Measurements from ENCODE around the gene PARP11.

Gene PARP11, protein sequence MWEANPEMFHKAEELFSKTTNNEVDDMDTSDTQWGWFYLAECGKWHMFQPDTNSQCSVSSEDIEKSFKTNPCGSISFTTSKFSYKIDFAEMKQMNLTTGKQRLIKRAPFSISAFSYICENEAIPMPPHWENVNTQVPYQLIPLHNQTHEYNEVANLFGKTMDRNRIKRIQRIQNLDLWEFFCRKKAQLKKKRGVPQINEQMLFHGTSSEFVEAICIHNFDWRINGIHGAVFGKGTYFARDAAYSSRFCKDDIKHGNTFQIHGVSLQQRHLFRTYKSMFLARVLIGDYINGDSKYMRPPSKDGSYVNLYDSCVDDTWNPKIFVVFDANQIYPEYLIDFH

DNA sequence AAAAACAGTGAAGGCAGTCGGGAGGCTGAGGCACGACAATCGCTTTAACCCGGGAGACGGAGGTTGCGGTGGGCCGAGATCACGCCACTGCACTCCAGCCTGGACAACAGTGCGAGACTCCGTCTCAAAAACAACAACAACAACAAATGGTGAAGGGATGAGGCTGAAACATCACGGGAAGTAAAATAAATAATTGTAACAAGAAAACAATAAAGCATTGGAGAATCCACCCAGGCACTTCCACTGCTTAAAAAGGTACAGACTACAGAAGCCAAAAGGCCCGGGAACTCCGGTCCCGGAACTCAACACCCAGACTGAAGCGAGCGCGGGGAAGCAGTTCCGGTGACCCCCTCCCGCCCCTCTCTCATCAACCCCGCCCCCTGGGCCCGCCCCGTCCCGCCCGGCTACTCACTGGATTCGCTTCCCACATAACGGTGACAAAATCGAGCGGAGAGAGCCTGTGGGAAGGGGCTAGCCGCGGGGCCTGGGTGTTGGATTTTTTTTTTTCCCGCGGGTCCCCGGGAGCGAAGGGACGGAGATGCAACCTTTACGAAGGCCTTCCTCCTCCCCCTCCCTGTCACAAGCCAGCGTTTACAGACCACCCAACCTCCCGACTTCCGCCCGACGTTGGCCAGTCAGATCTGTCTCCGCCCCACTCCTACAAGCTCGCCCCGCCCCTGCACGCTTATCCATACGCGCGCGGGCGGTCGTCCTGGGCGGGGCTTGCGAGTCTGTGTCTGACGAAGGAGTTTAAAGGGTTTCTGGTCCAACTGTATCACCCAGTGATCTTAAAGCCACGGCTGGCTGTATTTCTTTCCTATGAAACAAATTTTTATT lies at the start of gene PARP11:
TSS of gene PARP11 (minus strand) at position 600 of the 837 bp plus-strand sequence. CDS start at position 430, 170 bp downstream.
- peak; percentile 99 for DNase-seq

DNA sequence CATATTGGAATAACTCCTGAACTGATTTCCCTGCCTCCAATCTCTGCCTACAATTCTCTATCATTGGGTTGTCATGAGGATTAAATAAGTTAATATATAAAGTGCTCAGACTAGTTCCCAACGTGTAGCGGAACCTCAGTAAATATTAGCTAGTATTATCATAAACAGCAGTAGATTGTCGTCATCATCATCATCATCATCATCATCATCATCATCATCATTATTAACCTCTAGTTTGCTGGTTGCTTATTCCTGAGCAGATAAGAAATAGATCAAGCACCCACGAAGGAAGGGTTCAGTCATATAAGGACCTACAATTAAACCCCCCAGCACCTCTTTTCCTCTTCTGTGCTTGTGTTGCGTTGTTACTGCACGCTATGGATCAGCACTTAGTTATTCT lies 48.8 kb upstream of the PARP11 start:
- DNase-seq: no peak

DNA sequence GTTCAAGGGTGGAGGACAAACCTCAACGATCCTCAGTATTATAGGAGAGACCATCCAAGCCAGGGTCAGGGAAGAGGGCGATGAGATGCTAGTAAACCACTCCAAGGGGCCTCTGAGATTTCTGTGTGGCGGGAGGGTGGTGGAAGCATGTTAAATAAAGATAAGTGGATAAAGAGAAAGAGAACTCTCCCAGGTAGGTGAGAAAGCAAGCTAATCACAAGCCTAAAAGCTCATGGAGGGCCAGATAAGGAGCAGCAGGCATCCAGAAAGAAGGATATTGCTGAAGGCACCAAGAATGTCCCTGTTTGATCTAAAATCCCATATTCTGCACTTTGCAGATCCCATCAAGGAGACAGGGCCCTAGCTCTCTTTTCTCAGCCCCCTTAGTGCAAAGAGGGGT lies 48.3 kb upstream of the PARP11 start:
- no peak for DNase-seq

DNA sequence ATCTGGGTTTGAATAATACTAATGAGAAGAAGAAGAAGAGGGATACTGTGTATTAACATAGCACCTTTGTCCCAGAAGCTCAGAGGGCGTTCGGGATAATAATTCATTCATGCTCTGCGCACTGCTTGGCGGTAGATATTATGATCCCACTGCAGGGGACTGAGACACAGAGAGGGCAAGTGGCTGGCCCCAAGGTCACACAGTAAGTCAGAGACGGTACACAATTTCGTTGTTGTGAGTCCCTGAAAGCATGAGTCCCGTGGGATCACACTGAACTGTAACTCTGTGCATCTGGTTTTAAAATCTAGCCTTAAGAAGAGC lies 47.9 kb upstream of the PARP11 start:
- DNase-seq: no peak

DNA sequence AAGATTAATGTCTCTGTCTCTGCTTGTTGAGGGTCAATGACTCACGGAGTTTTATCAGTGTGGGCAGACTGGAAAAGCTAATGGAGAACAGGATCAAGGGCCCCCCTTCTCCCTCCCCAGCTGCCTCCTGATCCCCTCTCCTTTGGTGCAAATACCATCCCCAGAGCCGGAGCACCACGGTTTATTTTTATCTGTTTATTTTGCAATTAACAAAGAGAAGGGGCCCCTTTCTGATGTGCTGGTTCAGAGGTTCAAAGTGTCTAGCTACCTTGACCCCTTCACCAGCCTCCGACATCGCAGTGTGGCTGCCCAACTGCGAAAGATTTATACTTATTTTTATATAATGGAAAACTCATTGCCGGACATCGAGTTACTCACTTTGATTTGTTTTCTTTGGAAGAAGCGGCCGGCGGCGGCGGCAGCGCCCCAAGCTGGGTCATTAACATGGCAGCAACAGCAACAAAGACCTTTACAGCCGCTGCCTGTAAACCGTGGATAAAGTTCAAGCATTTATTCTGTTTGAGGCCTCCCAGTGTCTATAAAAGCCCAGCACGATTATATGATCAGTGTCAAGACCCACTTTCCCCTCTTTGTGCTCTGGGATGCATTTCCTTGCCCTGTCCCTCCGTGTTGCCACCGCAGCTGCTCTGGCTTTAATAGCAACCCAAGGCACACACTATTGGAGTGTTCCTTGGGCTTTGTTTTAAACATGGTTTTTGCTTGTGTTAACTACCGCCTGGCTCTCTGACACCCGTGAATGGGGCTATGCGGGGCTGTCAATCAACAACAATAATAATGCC lies 47.4 kb upstream of the PARP11 start:
- no peak for DNase-seq

DNA sequence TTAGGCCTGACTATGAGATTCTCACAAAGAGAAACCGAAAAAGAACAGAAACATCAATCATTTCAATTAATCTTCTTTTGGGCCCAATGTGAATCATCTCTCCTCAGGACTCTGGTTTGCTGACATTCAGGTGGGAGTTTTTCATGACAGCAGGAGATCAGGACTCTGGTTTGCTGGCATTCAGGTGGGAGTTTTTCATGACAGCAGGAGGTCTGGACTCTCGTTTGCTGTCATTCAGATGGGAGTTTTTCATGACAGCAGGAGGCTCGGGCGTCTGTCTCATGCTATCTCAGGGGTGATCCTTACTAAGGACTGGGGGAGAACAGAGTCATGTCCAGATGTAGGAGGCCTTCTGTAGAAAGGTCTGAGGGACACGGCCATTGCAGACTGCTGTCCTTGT lies 40.1 kb upstream of the PARP11 start:
- peak; percentile 43 for DNase-seq

DNA sequence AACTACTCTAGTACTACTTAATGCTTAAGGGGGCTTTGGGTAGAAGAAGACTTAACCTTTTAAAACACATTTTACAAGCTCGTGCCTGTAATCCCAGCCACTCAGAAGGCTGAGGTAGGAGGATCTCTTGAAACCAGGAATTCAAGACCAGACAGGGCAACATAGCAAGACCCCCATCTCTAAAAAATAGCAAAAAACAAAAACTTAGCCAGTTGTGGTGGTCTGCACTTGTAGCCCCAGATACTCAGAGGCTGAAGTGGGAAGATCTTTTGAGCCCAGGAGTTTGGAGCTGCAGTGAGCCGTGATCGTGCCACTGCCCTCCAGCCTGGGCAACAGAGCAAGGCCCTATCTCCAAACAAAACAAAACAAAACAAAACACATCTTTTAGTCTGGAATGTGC lies 39.7 kb upstream of the PARP11 start:
- no peak for DNase-seq

DNA sequence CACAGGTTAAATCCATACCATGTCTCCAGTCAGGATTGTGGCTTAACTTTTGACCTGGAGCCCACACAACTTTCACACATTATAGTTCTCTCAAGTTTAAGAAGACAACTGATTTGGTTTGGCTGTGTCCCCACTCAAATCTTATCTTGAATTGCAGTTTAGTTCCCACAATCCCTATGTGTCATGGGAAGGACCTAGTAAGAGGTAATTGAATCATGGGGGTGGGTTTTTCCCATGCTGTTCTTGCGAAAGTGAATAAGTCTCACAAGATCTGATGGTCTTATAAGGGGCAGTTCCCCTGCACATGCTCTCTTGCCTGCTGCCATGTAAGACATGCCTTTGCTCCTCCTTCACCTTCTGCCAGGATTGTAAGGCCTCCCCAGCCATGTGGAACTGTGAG lies 38.2 kb upstream of the PARP11 start:
- DNase-seq: no peak

DNA sequence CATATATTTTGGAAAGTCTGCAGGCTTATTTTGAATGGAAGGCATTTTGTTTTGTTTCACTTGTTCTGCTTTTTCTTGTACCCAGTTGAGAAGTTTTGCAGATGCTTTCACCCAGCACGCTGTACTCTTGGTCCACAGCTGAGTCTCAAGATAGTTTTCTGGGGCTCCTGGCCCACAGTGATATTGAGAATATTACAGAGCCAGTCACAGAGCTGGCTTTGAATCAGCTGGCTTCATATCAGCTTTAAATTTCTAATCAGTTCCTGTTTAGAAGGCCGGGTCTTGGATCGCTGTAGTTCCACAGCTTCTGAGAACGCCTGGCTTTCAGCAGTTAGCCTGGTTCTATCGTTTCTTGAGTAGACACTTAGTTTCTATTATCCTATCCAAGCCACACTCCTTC lies 32.5 kb upstream of the PARP11 start:
- no peak for DNase-seq

DNA sequence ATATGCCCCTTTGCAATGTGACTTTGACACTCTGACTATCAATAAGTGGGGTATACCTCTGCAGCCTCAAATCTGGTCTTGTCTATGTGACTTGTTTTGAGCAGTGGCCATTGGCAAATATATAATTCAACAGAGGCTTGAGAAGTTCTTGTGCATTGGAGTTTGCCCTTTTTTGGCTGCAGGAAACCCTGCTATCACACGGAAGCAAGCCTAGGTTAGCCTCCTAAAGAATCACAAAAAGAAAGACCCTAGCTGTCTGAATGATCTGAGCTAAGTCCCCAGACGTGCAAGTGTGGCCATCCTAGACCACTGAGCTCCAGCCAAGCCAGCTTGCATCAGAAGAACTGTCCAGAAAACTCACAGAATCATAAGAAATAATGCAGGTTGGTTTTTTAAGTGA lies 31.8 kb upstream of the PARP11 start:
- DNase-seq: no peak

DNA sequence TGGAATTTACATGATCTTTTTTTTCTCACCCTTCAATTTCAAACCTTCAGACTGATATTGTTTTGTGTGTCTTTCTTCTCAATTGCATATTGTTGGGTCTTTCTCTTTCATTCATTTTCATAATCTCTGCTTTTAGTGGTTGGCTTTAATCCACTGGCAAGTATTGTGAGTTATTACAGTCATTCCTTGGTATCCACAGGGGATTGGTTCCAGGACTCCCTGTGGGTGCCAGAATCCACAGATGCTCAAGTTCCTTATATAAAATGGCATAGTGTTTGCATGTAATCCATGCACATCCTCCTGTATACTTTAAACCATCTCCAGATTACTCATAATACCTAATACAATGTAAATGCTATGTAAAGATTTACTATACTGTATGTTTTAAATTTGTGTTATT lies 29.7 kb upstream of the PARP11 start:
- no peak for DNase-seq

DNA sequence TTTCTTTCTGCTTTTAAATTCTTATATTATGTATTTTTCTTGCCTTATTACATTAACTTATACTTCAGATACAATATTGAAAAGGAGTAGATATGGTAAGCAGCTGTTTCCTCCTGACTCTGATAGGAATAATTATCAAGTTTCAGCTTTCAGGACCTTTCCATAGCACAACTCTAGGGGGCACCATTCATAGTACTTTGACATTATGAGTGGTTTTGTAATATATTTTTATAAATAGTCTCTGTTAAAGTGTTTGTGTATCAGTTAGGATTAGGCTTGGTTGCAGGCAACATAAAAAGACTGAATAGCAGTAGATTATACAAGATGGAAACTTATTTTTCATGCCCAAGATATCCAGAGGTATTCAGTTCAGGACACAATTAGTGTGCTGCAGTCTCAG lies 27.9 kb upstream of the PARP11 start:
- DNase-seq: no peak

DNA sequence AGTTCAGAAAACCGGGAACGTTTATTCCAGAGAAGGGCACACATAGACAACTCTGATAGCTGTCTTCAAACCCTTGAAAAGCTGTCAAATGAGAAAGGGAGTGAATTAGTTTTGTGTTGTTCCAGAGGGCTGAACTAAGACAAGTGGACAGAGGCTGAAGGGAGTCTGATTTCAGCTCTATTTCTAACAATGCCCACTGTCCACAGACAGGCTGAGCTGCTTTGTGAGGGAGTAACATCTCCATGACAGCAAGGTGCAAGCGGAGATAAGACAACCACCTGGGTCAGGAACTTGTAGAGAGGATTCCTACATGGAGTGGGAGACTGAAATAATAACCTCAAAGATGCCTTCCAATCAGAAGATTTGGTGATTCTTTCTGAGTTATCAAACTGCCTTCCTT lies 25.6 kb upstream of the PARP11 start:
- DNase-seq: no peak

DNA sequence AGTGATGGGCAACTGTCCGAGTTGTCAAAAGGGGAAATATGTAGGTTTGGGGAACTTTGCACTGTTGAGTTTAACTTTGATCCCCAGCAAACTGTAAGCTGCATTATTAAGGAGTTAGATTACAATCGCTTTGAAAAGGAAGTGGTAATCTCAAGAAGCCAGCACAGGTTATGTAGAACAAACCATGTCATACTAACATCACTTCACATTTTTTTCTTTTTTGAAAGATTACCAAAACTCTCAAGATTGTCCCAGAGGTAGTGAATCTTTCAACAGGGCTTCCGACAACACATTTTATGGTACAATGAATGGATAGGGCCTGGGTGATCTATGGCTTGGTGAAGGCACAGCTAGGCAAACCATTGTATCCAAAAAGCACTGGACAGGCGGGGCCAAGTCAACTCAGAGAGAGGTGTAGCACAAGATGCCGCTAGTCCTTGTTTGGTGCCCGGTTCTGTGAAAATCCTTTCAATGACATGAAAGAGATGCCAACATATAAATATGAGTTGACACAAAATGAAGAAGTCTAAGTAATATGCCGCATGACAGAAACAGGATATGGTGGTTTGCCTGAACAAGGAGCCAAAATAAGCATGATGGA lies 24.3 kb upstream of the PARP11 start:
- no peak for DNase-seq

DNA sequence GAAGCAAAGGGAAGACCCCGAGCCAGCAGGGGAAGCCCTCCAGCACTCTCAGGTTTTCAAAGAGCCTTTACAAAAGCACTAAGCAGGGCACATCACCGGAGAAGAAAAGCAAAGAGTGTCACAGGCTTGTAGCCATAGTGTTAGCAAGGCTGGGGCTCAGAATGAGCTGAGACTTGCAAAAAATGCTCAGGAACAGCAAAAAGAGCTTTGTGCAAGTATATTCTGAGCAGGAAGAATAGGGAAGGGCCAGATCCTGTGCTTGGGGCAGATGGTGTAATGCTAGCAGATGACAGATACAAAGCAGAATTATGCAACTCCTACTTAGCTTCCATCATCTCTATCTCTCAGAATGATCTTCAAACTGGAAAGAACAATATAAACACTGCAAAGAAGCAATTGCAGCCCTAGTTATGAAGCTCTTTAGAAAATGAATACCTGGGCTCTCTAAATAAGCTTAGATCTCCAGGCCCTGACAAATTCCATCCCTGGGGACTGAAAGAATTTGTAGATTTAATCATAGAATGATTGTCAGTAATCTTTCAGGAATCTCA lies 23.7 kb upstream of the PARP11 start:
- DNase-seq: no peak

DNA sequence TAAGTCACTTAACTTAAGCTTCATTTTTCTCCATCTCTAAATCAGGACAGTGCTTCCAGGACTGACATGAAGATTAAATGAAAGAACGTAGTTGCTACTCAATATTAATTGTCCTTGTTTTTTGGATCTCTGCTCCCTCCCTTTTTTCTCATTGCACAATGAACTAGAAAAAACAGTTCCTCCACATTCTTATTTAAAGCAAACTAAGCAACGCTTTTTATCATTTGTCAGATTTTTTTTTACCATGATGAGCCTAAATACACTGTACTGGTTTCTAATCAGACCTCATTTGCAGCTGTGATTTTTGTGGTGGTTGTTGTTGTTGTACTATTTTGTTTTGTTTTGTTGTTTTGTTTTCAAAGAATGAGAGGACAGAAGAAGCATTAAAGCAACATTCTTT lies 23.2 kb upstream of the PARP11 start:
- no peak for DNase-seq

DNA sequence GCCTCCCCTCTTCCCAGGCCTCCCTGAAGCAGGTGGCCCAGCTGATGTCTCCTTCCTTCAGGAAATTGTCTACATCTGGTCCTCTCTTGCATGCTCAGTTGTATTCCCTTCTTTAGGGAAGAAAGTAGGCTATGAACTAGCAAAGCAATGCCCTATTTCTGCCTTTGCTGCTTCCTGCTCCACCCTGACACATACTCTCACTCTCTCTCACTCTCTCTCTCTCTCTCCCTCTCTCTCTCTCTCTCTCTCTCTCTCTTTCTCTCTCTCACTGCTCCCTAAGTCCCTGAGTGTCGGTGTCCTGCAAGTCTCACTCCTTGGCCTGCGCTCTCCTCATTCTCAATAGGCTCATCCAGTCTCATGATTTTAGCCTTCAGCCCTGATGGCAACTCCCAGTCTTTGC lies 19.4 kb upstream of the PARP11 start:
- no peak for DNase-seq

DNA sequence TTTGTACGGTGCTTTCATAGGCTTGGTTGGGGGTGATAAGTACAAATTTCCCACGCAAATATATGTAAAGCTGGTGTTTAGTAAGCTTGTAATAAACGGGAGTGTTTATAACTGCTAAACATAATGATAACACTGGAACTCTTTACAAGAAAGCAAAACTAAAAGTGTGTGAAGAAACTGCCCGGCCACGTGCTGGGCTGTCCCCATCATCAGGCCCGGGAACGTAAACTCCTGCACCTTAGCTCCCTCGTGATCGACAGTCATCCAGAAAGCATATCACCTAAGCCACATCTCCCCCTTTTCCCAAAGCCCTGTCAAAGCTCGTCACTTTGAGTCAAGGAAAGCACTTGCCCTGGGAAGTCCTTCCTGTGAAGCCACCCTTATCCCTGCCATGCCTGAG lies 18.0 kb upstream of the PARP11 start:
- no peak for DNase-seq

DNA sequence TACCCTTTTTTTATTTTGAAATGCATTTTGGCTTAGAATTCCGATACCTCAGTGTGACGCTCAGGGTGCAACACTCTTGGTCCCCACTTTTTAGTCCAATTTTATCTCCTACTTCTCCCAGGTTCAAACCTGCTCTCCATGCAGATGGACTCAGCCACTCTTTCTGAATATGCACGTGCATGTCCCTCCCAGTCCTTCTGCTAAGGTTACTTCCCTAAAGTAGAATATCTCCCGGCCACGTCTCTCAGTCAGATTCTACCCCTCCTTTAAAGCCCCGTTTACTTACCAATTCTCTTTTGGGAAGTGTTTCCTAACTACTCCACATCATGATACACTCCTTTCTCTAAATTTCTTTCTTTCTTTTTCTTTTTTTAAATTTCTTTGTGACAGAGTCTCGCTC lies 15.5 kb upstream of the PARP11 start:
- DNase-seq: no peak

DNA sequence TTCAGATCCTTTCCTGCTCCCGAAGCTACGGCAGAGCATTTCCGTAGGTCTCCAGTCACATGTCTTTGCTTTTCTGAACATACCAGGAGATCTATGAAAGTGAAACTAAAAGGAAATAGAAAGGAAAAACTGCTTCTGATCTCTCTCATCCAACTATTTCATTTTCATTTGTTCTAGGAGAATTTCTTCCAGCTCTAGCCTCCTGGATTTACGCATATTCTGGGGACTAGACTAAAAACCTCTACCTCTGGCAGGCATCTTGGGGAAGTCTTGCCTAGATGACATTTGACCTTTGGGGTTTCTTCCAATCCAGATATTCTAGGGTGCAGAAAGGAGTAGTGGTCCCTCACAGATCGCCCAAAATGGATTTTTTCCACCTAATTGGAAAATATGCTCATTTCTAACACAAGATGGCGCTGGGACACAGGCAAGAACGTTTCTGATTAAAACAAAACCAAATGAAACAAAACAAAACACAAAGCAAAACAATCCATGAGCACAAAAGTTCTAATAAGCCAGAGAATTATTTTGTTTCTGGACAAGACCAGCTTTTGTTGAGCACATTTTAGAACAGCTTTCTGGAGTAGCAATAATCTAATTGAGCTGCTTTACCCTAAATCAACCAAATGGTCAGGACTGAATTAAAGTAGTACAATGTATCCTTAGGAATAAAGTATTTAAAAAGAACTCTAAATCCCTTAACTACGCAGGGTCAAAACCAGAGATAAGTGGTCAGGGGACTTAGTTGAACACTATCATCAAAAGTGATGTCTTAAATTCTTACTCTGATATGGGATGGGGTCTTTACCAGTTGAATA lies 12.3 kb upstream of the PARP11 start:
- DNase-seq: peak; percentile 49

DNA sequence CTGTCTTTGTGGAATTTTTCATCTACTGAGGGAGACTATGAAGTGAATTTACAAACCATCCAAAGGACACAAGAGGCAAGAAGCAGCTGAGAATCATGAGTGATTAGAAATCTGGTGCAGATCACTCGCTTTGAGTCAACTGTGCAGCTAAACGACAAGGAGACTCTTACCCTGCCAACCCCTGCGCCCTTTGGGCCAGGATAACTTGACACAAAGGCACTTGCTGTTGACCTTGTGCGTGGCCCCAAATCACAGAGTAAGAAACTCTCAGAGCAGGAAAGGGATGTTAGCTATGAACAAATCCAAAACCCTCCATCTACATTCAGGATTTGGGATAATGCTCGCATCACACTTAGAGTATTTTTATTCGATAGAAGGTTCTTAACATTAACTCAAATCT lies 11.5 kb upstream of the PARP11 start:
- no peak for DNase-seq

DNA sequence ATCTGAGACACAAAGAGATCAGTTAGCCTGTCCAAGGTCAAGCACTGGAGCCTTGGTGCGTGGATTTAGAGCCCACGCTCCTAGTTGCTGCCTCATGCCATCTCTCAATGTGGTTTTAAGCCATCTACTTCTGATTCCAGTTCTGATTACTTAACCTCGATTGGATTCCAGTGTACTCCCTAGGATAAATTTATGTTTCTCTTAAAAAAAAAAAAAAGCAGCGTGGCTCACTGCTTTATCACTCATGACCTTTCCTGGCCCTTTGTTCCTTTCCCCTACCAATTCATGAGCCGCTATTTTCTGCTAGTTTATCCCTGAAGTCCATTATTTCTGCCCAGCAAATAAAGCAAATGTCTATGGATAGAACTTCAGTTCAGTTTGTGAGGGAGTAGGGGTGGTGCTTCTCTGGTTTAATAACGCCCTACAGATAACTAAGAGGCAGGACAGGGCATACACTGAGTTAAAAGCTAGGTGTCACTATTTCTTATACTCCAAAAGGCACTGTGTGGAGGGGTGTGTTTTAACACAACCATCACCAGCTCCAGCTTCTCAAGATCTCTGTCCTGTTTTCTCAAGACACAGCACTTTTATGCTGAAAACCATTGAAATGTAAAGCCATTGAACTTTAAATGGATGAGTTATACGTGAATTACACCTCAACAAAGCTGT lies 9.8 kb upstream of the PARP11 start:
- no peak for DNase-seq

All from stimulated activated CD4-positive, alpha-beta T cell treated with anti-CD3 and anti-CD28 coated beads, Interleukin-4, amount 100 ng/mL, for 24 hours (primary cell).